ENCODE results near the gene EXOC6B. TPM values are rescaled to one million over a fixed set of nuclear protein-coding genes. Genes with fewer than 3 reads are reported as not detected.

Gene EXOC6B
- total RNA-seq, 1 experiment from 2014 or later: 40.1 TPM

GRCh38 chr2:72821983-72822382, 3.9 kb downstream of the EXOC6B start:
- no peak overlapping the region for H2BK120ac ChIP-seq (ENCODE audit: low read depth, low read length, poor library complexity, severe bottlenecking)
- no peak overlapping the region for H4K8ac ChIP-seq (replicated peaks; ENCODE audit: insufficient read length, low read depth, low read length)
- no peak overlapping the region for H3K4me2 ChIP-seq (ENCODE audit: insufficient read depth, insufficient read length, low read length)
- no peak overlapping the region for H3K27ac Mint-ChIP-seq
- H3K23ac ChIP-seq (ENCODE audit: insufficient read length, low read depth, low read length): no peak overlapping the region
- no peak overlapping the region for H2BK15ac ChIP-seq (ENCODE audit: low read depth, low read length)
- H3K79me1 ChIP-seq (ENCODE audit: insufficient read depth, low read depth, low read length, poor library complexity, severe bottlenecking): peaks cover 3% of the 10 kb centered on the region
- H4K5ac ChIP-seq (ENCODE audit: insufficient read length, low read depth, low read length): no peak overlapping the region
- DNase-seq: no peak
- TF ChIP-seq, protein P1, sequence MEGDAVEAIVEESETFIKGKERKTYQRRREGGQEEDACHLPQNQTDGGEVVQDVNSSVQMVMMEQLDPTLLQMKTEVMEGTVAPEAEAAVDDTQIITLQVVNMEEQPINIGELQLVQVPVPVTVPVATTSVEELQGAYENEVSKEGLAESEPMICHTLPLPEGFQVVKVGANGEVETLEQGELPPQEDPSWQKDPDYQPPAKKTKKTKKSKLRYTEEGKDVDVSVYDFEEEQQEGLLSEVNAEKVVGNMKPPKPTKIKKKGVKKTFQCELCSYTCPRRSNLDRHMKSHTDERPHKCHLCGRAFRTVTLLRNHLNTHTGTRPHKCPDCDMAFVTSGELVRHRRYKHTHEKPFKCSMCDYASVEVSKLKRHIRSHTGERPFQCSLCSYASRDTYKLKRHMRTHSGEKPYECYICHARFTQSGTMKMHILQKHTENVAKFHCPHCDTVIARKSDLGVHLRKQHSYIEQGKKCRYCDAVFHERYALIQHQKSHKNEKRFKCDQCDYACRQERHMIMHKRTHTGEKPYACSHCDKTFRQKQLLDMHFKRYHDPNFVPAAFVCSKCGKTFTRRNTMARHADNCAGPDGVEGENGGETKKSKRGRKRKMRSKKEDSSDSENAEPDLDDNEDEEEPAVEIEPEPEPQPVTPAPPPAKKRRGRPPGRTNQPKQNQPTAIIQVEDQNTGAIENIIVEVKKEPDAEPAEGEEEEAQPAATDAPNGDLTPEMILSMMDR (conservative IDR thresholded peaks at IDR 0.05): no peak
- H4K91ac ChIP-seq (ENCODE audit: insufficient read length, low read depth, low read length): no peak overlapping the region
- H2BK20ac ChIP-seq (ENCODE audit: low read depth, low read length, poor library complexity, severe bottlenecking): no peak overlapping the region
- H3K23me2 ChIP-seq (ENCODE audit: insufficient read length, low read depth, low read length, poor library complexity, severe bottlenecking): peaks cover 6% of the 10 kb centered on the region
- H3K18ac ChIP-seq (ENCODE audit: insufficient read length, low read depth, low read length): no peak overlapping the region
- H2AFZ ChIP-seq (ENCODE audit: low read length): no peak overlapping the region
- H3T11ph ChIP-seq (ENCODE audit: low read length): no peak overlapping the region
- peaks cover 38 to 54% of the 10 kb centered on the region in 2 experiments for H3K4me1 Mint-ChIP-seq
- H2BK5ac ChIP-seq (ENCODE audit: insufficient read length, low read length): no peak overlapping the region
- no peak overlapping the region for H3K4ac ChIP-seq (ENCODE audit: low read depth, low read length)
- H2BK12ac ChIP-seq (ENCODE audit: insufficient read length, low read depth, low read length): no peak overlapping the region
- no peaks in the 10 kb centered on the region for H3K27me3 Mint-ChIP-seq (ENCODE audit: low read depth)
- H3K4me1 ChIP-seq (ENCODE audit: insufficient read depth, low read length): no peaks in the 10 kb centered on the region; the same call in 1 of the 2 replicates
- H3K27ac ChIP-seq (ENCODE audit: insufficient read length, low read depth, low read length): no peak overlapping the region
- no peak overlapping the region for H3K14ac ChIP-seq (ENCODE audit: insufficient read depth, low read length)
- H3K9ac ChIP-seq (ENCODE audit: extremely low read depth, insufficient read length, low read length): no peak overlapping the region
- H3K36me3 Mint-ChIP-seq (ENCODE audit: insufficient read depth in 1 of 3, low read depth in 3 of 3): peaks cover 1 to 9% (median 4%) of the 10 kb centered on the region in 3 experiments; a peak in 5 of 7 replicates
- no peaks in the 10 kb centered on the region for H3K9me3 Mint-ChIP-seq
- no peak overlapping the region for H2AK5ac ChIP-seq (ENCODE audit: insufficient read length, low read length)
- peaks cover 2% of the 10 kb centered on the region; the same call in 1 of the 2 replicates for H3K79me2 ChIP-seq (ENCODE audit: insufficient read depth, low read length)
- no peak overlapping the region for H3K4me3 Mint-ChIP-seq
- no peaks in the 10 kb centered on the region for H3K27me3 ChIP-seq (ENCODE audit: insufficient read depth, low read length)
- no peaks in the 10 kb centered on the region for H4K20me1 ChIP-seq (ENCODE audit: control insufficient read depth, insufficient read depth, insufficient read length)
- no peaks in the 10 kb centered on the region for H3K9me3 ChIP-seq (ENCODE audit: control insufficient read depth, low read depth, low read length)
- no peak overlapping the region for H3K56ac ChIP-seq (ENCODE audit: insufficient read length, low read depth, low read length)
